CD4-positive, alpha-beta T cell (primary cell): ENCODE results near the gene SSTR4. TPM values are rescaled to one million over a fixed set of nuclear protein-coding genes. Genes with fewer than 3 reads are reported as not detected.

ENCODE experiments used
- ATAC-seq: fragments of 200-7000 bp; cut with Tn5 transposase; one replicate; pipeline ENCODE4 v1.10.0; 2022; ENCODE audit warnings: mild to moderate bottlenecking; ENCODE audit not compliant: poor library complexity
- CTCF ChIA-PET: fragments of 350-600 bp; sonication (Branson Sonifier 250); formaldehyde crosslinking; loops from one replicate; lab custom pipeline; 2021; ENCODE audit warnings: antibody characterized with exemption, inconsistent platforms; lab: Charles Lee
- POLR2A ChIA-PET: fragments of 350-600 bp; sonication (Branson Sonifier 250); formaldehyde crosslinking; loops from one replicate; lab custom pipeline; 2021; ENCODE audit warnings: antibody characterized with exemption, inconsistent platforms; lab: Charles Lee
- DNase-seq, 14 experiments: peaks; one replicate each; pipeline ENCODE4 v3.0.0-alpha.2; 2013 to 2020; ENCODE audit warnings: mixed read lengths in 2 of 14
- H3K27ac ChIP-seq, 2 donors: one replicate each; pipeline versions ENCODE4 v1.5.1 to v1.7.0; 2013; ENCODE audit warnings: low read length in 2 of 2, low read depth in 1 of 2, mild to moderate bottlenecking in 1 of 2
- H3K27me3 ChIP-seq, 2 experiments: 1 replicate in 1 of 2; 2 replicates in 1 of 2; pipeline versions ENCODE4 v1.6.1 to v1.7.0; 2013; ENCODE audit warnings: low read length in 2 of 2, control low read depth in 1 of 2, mild to moderate bottlenecking in 1 of 2, moderate library complexity in 1 of 2; ENCODE audit not compliant: insufficient read depth in 2 of 2, control insufficient read depth in 1 of 2
- H3K36me3 ChIP-seq: one replicate; pipeline ENCODE4 v1.6.1; 2013; ENCODE audit warnings: low read length, control low read depth; ENCODE audit not compliant: insufficient read depth
- H3K4me1 ChIP-seq: one replicate; pipeline ENCODE4 v1.6.1; 2013; ENCODE audit warnings: low read length, control low read depth; ENCODE audit not compliant: insufficient read depth
- H3K4me3 ChIP-seq: one replicate; pipeline ENCODE4 v1.5.1; 2013; ENCODE audit warnings: mild to moderate bottlenecking, low read length, moderate library complexity
- H3K9me3 ChIP-seq, 2 experiments: 1 replicate in 1 of 2; 2 replicates in 1 of 2; pipeline versions ENCODE4 v1.6.1 to v1.7.0; 2013; ENCODE audit warnings: low read length in 2 of 2, mild to moderate bottlenecking in 2 of 2, control low read depth in 1 of 2, moderate library complexity in 1 of 2; ENCODE audit not compliant: control insufficient read depth in 1 of 2, insufficient read depth in 1 of 2
- H3K27ac Mint-ChIP-seq: one replicate; pipeline ENCODE4 v1.8.0; 2020; ENCODE audit warnings: mixed read lengths
- H3K27me3 Mint-ChIP-seq: one replicate; pipeline ENCODE4 v1.8.0; 2021; ENCODE audit warnings: mixed read lengths
- H3K36me3 Mint-ChIP-seq: one replicate; pipeline ENCODE4 v1.8.0; 2021; ENCODE audit warnings: low read depth, mixed read lengths
- H3K4me1 Mint-ChIP-seq: one replicate; pipeline ENCODE4 v1.8.0; 2021; ENCODE audit warnings: low read depth, mixed read lengths
- H3K4me3 Mint-ChIP-seq: one replicate; pipeline ENCODE4 v1.8.0; 2020; ENCODE audit warnings: mild to moderate bottlenecking, mixed read lengths
- H3K9me3 Mint-ChIP-seq: one replicate; pipeline ENCODE4 v1.8.0; 2020; ENCODE audit warnings: mixed read lengths
- intact Hi-C, 2 experiments: fragments of 100-400 bp; cut with DNase I in 1 of 2; cut with micrococcal nuclease in 1 of 2; formaldehyde crosslinking; loops; one replicate each; pipeline versions ENCODE4 v1.15.1 to v1.9.0; 2023 to 2025; cut with DNase I, micrococcal nuclease
- total RNA-seq, 174 experiments: library from RNA in 2 of 174; stranded (reverse) in 2 of 174; gene quantifications; one replicate each; pipeline ENCODE4 v1.2.3 and lab custom pipeline; 2021 to 2026
- TF ChIP-seq, protein P1 (sequence below): fragments of 200-600 bp; IDR thresholded peaks from one replicate; pipeline ENCODE4 v1.8.0; 2022; ENCODE audit warnings: antibody characterized with exemption, mild to moderate bottlenecking

SSTR4 gene
- total RNA-seq, 2 experiments from 2014 or later: not detected

GRCh38 chr20:23069108-23069507 lies 34.0 kb downstream of the SSTR4 start:
- Mint-ChIP-seq H3K27me3 (no peaks in the 10 kb centered on the region), H3K27ac (no peak overlapping the region), H3K4me3 (no peak overlapping the region), H3K36me3 (no peaks in the 10 kb centered on the region), H3K4me1 (no peaks in the 10 kb centered on the region), H3K9me3 (no peaks in the 10 kb centered on the region)
- ATAC-seq (no peak), DNase-seq (no peak)
- Histone ChIP-seq H3K27ac (no peak overlapping the region), H3K27me3 (no peaks in the 10 kb centered on the region), H3K36me3 (no peaks in the 10 kb centered on the region), H3K4me3 (no peak overlapping the region), H3K4me1 (no peaks in the 10 kb centered on the region), H3K9me3 (no peaks in the 10 kb centered on the region)
- ChIA-PET CTCF (no interaction called here), POLR2A (no interaction called here)
- intact Hi-C loops: no loop called here
- TF ChIP-seq, protein P1, sequence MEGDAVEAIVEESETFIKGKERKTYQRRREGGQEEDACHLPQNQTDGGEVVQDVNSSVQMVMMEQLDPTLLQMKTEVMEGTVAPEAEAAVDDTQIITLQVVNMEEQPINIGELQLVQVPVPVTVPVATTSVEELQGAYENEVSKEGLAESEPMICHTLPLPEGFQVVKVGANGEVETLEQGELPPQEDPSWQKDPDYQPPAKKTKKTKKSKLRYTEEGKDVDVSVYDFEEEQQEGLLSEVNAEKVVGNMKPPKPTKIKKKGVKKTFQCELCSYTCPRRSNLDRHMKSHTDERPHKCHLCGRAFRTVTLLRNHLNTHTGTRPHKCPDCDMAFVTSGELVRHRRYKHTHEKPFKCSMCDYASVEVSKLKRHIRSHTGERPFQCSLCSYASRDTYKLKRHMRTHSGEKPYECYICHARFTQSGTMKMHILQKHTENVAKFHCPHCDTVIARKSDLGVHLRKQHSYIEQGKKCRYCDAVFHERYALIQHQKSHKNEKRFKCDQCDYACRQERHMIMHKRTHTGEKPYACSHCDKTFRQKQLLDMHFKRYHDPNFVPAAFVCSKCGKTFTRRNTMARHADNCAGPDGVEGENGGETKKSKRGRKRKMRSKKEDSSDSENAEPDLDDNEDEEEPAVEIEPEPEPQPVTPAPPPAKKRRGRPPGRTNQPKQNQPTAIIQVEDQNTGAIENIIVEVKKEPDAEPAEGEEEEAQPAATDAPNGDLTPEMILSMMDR: no peak

DNA sequence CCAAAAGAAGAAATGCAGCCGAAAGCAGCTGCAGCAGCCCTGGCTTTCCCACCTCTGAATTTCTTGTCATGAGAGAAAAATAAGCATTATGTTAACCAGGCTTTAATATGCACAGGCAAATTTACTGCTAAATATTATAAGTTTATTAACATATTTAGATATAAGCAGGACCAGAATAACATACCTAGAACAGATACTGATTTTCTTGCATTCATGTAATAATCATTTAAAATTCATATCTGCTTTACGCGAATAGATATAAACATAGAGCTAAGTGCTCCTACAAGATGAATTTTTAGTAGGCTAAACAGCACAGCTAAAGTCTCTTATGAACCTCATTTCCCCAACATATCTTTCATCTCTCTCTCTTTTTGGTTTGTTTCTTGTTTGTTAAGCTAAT lies 36.3 kb downstream of the SSTR4 start:
- Mint-ChIP-seq H3K27ac (no peak overlapping the region), H3K4me3 (no peak overlapping the region), H3K4me1 (no peaks in the 10 kb centered on the region), H3K9me3 (no peaks in the 10 kb centered on the region), H3K36me3 (no peaks in the 10 kb centered on the region), H3K27me3 (no peaks in the 10 kb centered on the region)
- ChIA-PET CTCF (no interaction called here), POLR2A (no interaction called here)
- H3K9me3 ChIP-seq: no peaks in the 10 kb centered on the region
- DNase-seq: no peak
- no peaks in the 10 kb centered on the region for H3K36me3 ChIP-seq
- no peak for ATAC-seq
- H3K4me1 ChIP-seq: no peaks in the 10 kb centered on the region
- H3K4me3 ChIP-seq: no peak overlapping the region
- intact Hi-C loops: no loop called here
- no peak overlapping the region for H3K27ac ChIP-seq
- TF ChIP-seq, protein P1: no peak
- H3K27me3 ChIP-seq: no peaks in the 10 kb centered on the region

- no peaks in the 10 kb centered on the region for H3K36me3 Mint-ChIP-seq
- Histone ChIP-seq H3K27ac (no peak overlapping the region), H3K9me3 (no peaks in the 10 kb centered on the region), H3K36me3 (no peaks in the 10 kb centered on the region), H3K4me1 (no peaks in the 10 kb centered on the region), H3K27me3 (no peaks in the 10 kb centered on the region), H3K4me3 (no peak overlapping the region)
- POLR2A ChIA-PET: no interaction called here
- CTCF ChIA-PET: no interaction called here
- H3K27ac Mint-ChIP-seq: no peak overlapping the region
- no peak overlapping the region for H3K4me3 Mint-ChIP-seq
- DNase-seq (no peak), ATAC-seq (no peak)
- no peaks in the 10 kb centered on the region for H3K9me3 Mint-ChIP-seq
- intact Hi-C loops: no loop called here
- H3K4me1 Mint-ChIP-seq: no peaks in the 10 kb centered on the region
- no peaks in the 10 kb centered on the region for H3K27me3 Mint-ChIP-seq
- TF ChIP-seq, protein P1: no peak
Observed at GRCh38 chr20:23071996-23072395, 36.9 kb downstream of the SSTR4 start.
